Adrenal gland (tissue), 12 donors: ENCODE results near the gene SNAP47. TPM values are rescaled to one million over a fixed set of nuclear protein-coding genes. Genes with fewer than 3 reads are reported as not detected.

Experiments used
- DNase-seq, 7 donors: peaks; one replicate each; pipeline ENCODE4 v3.0.0-alpha.2; 2019 to 2020
- H3K27ac ChIP-seq, 5 donors: fragments of 200-600 bp; sonication (generic) in 4 of 5; 1 replicate in 3 of 5; 2 replicates in 2 of 5; pipeline versions ENCODE4 v1.5.1 to v1.8.0; 2016 to 2020; ENCODE audit warnings: mild to moderate bottlenecking in 1 of 5
- H3K27me3 ChIP-seq: fragments of 200-600 bp; 2 replicates; pipeline ENCODE4 v1.8.0; 2021
- H3K36me3 ChIP-seq, 2 donors: fragments of 200-600 bp; replicated peaks in 1 of 2; 1 replicate in 1 of 2; 2 replicates in 1 of 2; pipeline versions ENCODE4 v1.5.1 to v1.8.0; 2018 to 2022
- H3K4me1 ChIP-seq, 2 donors: fragments of 200-600 bp; replicated peaks in 1 of 2; 1 replicate in 1 of 2; 2 replicates in 1 of 2; pipeline versions ENCODE4 v1.5.1 to v1.8.0; 2018 to 2021
- H3K4me3 ChIP-seq, 4 donors: fragments of 200-600 bp; sonication (generic) in 3 of 4; one replicate each; pipeline ENCODE4 v1.5.1; 2016 to 2018
- H3K9me3 ChIP-seq, 3 donors: fragments of 200-600 bp; sonication (generic) in 1 of 3; replicated peaks in 1 of 3; 1 replicate in 2 of 3; 2 replicates in 1 of 3; pipeline versions ENCODE4 v1.5.1 to v1.8.0; 2016 to 2021
- POLR2A ChIP-seq, 2 donors: fragments of 450-650 bp; IDR thresholded peaks; one replicate each; pipeline ENCODE4 v1.6.1; 2017; ENCODE audit warnings: antibody characterized with exemption in 2 of 2, mild to moderate bottlenecking in 2 of 2, moderate library complexity in 1 of 2
- WGBS, 4 donors: extraction: QIAGEN DNeasy Blood & Tissue Kit in 2 of 4; methylation state at CpG; one replicate each; pipeline versions ENCODE4 v1.1.5 to v1.1.7; 2013 to 2017; 5-methylcytosine and 5-hydroxymethylcytosine counted together
- intact Hi-C, 2 donors: fragments of 100-400 bp; cut with DNase I; formaldehyde crosslinking; loops; one replicate each; pipeline versions ENCODE4 v1.14.1 to v1.15.0; 2022 to 2023
- polyA plus RNA-seq, 3 donors: library from polyadenylated mRNA; stranded (reverse); fragments of 200-250 nt in 2 of 3; fragments of 350-450 nt in 1 of 3; fragmentation: Illumina TruSeq in 1 of 3; extraction: RNeasy Lipid Tissue Mini Kit (QIAGEN cat#74804) in 1 of 3; gene quantifications; one replicate each; pipeline ENCODE4 v1.2.3, GENCODE V29; 2013 to 2014
- total RNA-seq, 9 donors: library from RNA; depleted of rRNA in 4 of 9; stranded (reverse); fragments of >200 nt in 4 of 9; fragments of 120-200 nt in 1 of 9; fragmentation: NEBNext Ultra II Directional in 1 of 9; extraction: Animal tissue kit (Norgen Biotek cat#: 25700) in 1 of 9; gene quantifications; one replicate each; pipeline versions ENCODE4 v1.1.0 to v1.2.4, GENCODE V29; 2013 to 2023
- TF ChIP-seq, protein P1 (sequence below), 6 experiments: fragments of 450-650 bp in 4 of 6; fragments of 200-600 bp in 2 of 6; sonication (generic) in 1 of 6; IDR thresholded peaks; 1 replicate in 5 of 6; 2 replicates in 1 of 6; pipeline versions ENCODE4 v1.5.1 to v1.8.0; 2016 to 2021; ENCODE audit warnings: antibody characterized with exemption in 6 of 6, mild to moderate bottlenecking in 2 of 6, moderate library complexity in 1 of 6
- donor health status: healthy with polysubstance abuse.
- donor health status: Bipolar disorder and iron deficiency.
- donor health status: DM: yes; HTN: yes; CAD: no.
- donor health status: DM: no; HTN: no; CAD: no.
- donor health status: DM: no; HTN: no; CAD: no.
- donor health status: DM: yes; HTN: yes; CAD: no.

Gene SNAP47
- total and polyA plus RNA-seq, 12 donors, result 24.5 to 216 (median 103) TPM

DNA sequence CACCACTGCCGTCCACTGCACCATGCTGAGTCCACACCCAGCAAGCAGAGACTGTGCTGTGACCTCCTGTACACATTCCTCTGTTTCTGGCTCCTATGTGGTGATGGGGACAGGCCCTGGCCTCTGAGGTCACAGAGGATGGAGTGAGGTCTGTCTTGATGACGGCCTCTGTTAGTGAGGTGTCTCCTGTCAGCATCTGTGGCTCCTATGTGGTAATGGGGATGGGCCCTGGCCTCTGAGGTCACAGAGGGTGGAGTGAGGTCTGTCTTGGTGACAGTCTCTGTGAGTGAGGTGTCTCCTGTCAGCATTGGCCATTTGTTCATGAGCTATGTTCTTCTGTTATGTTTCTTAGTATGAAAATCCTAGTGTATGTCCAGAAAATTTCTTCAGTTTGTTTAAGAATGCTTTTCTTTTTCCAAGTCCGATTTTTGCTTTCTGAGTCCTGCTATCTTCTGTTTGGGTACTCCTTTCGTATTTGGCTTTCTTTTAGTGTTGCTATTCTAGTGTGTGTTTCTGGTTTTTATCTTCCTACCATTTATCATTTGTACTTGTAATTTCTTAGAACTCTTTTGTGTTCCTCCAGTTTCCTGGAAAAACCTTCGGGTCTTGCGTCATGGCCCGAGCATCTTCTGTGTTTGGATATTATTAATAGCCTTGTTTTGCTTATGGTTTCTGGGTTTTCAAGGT is 13.4 kb downstream of the SNAP47 start:
- 20 to 28% (median 22%) methylated on average over 7 of the region's 7 CpGs for WGBS, 4 donors
- Histone ChIP-seq H3K27ac (peak overlapping the region; percentile 56 to 91 (median 70)), H3K4me1 (peaks cover 29 to 40% of the 10 kb centered on the region in 2 donors), H3K4me3 (no peak overlapping the region), H3K9me3 (no peaks in the 10 kb centered on the region), H3K36me3 (peaks cover 0 to 17% of the 10 kb centered on the region in 2 donors), H3K27me3 (no peaks in the 10 kb centered on the region)
- TF ChIP-seq, protein P1, sequence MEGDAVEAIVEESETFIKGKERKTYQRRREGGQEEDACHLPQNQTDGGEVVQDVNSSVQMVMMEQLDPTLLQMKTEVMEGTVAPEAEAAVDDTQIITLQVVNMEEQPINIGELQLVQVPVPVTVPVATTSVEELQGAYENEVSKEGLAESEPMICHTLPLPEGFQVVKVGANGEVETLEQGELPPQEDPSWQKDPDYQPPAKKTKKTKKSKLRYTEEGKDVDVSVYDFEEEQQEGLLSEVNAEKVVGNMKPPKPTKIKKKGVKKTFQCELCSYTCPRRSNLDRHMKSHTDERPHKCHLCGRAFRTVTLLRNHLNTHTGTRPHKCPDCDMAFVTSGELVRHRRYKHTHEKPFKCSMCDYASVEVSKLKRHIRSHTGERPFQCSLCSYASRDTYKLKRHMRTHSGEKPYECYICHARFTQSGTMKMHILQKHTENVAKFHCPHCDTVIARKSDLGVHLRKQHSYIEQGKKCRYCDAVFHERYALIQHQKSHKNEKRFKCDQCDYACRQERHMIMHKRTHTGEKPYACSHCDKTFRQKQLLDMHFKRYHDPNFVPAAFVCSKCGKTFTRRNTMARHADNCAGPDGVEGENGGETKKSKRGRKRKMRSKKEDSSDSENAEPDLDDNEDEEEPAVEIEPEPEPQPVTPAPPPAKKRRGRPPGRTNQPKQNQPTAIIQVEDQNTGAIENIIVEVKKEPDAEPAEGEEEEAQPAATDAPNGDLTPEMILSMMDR (IDR thresholded peaks at IDR 0.05), result no peak
- TF ChIP-seq POLR2A (IDR thresholded peaks at IDR 0.05), result no peak
- peak in 6 of 7 donors; percentile 77 to 87 (median 83) for DNase-seq
- intact Hi-C loops, result no loop called here

DNA sequence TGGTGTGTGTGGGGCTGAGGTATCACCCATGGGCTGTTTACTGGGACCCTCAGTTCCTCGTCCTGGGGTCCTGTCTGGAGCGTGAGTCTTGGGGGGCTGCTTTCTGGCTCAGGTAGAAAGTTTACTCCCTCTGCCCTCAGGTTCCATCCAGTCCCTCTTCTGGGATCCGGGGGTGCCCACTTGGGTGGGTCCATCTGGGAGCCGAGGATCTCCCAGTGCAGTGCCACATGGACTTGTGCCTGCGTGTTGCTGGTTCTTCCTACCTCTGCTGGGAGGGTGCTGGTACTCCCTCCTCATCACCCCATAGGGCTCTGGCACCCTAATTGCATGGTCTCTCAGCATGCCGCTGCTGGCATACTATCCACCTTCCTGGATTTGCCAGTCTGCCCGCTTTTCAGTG is 14.0 kb downstream of the SNAP47 start:
- DNase-seq, result no peak
- Histone ChIP-seq H3K27me3 (no peaks in the 10 kb centered on the region), H3K27ac (peak overlapping the region; percentile 26 to 91 (median 56)), H3K9me3 (no peaks in the 10 kb centered on the region), H3K4me3 (no peak overlapping the region), H3K4me1 (peaks cover 32 to 46% of the 10 kb centered on the region in 2 donors), H3K36me3 (peaks cover 0 to 17% of the 10 kb centered on the region in 2 donors)
- intact Hi-C loops, result no loop called here
- WGBS, 4 donors, result 86 to 93% (median 92%) methylated on average over 6 to 7 of the region's 7 CpGs
- TF ChIP-seq, protein P1 (IDR thresholded peaks at IDR 0.05), result no peak
- no peak for TF ChIP-seq POLR2A (IDR thresholded peaks at IDR 0.05)

DNA sequence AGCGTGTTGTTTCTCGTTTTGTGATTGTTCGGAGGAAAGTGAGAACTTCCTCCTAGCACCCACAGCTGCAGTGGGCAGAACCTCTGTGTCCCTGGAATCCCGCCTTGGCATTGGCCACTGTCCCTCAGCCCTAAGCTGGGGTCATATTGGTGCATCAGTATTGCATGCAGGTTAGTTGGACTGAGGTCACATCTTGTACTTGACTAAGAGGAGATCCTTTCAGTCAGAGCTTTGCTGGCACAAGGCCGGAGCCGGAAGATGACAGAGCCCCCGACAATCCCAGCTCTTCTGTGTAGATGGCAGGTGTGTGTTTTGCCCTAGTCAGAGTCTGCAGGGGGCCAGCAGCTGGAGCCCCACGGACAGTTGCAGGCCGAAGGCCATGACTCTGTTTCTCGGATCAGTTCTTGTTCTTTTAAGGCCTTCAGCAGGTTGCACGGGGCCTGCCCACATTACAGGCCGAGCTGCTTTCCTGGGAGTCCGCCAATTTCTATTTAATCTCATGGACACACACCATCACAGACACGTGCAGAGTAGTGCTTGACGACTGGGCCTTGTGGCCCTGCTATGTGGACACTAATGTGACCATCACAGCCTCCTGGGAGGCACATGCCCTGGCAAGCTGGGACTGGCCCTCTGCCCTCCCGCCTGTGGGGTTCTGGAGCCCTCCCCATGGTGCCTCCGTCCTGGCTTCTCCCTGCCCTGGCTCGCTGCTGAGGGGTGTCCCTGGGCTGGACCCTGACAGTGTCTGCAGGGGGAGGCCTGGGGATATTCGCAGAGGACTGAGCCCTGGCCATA is 14.9 kb downstream of the SNAP47 start:
- TF ChIP-seq POLR2A (IDR thresholded peaks at IDR 0.05), result no peak
- TF ChIP-seq, protein P1 (IDR thresholded peaks at IDR 0.05), result no peak
- intact Hi-C loops, result no loop called here
- DNase-seq, result peak in 6 of 7 donors; percentile 74 to 85 (median 81)
- H3K27me3 ChIP-seq, result no peaks in the 10 kb centered on the region
- H3K4me1 ChIP-seq, result peaks cover 32 to 47% of the 10 kb centered on the region in 2 donors
- no peaks in the 10 kb centered on the region for H3K9me3 ChIP-seq
- H3K27ac ChIP-seq, result peak overlapping the region; percentile 22 to 91 (median 56)
- H3K36me3 ChIP-seq, result peaks cover 0 to 17% of the 10 kb centered on the region in 2 donors
- 65 to 72% (median 70%) methylated on average over 8 to 19 of the region's 19 CpGs for WGBS, 4 donors
- no peak overlapping the region for H3K4me3 ChIP-seq

- TF ChIP-seq, protein P1 (IDR thresholded peaks at IDR 0.05), result no peak
- peak in 1 of 2 donors; percentile 32 for TF ChIP-seq POLR2A (IDR thresholded peaks at IDR 0.05)
- peak overlapping the region in 3 of 5 donors; percentile 53 to 72 (median 72) for H3K27ac ChIP-seq
- H3K36me3 ChIP-seq, result peaks cover 0 to 12% of the 10 kb centered on the region in 2 donors
- no peaks in the 10 kb centered on the region for H3K9me3 ChIP-seq
- peaks cover 13 to 39% of the 10 kb centered on the region in 2 donors for H3K4me1 ChIP-seq
- DNase-seq, result peak; percentile 70 to 88 (median 86)
- no peak overlapping the region for H3K4me3 ChIP-seq
- H3K27me3 ChIP-seq, result no peaks in the 10 kb centered on the region
- 58 to 81% (median 61%) methylated on average over 6 to 7 of the region's 7 CpGs for WGBS, 4 donors
- intact Hi-C loops, result no loop called here
These were observed 18.9 kb downstream of the SNAP47 start for GRCh38 chr1:227753999-227754711.
